DLD1 (cell line): ENCODE measurements around the gene SBK3.
"Not testable (repeated sequence)": the region's sequence is repeated elsewhere in the genome, so short reads cannot be mapped to it uniquely, and the experiment has no call there.

Source experiments
- in situ Hi-C: cut with HindIII; loops from 2 replicates; pipeline ENCODE4 v1.10.0; 2017; ENCODE audit warnings: low sequenced_read_pairs

The SBK3 gene

DNA sequence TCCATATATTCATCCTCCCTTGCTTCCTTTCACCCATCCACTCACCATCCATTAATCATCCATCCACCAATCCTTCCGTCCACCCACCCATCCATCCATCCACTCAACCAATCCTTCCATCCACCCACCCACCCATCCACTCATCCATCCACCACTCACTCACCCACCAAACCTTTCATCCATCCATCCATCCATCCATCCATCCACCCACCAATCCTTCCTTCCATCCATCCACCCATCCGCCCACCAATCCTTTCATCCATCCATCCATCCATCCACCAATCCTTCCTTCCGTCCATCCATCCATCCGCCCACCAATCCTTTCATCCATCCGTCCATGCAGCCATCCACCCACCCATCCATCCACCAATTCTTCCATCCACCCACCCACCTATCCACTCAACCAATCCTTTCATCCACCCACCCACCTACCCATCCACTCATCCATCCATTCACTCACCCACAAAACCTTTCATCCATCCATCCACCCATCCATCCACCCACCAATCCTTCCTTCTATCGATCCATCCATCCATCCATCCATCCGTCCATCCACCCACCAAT lies 3.0 kb downstream of the SBK3 start:
- in situ Hi-C loops = no loop called here

DNA sequence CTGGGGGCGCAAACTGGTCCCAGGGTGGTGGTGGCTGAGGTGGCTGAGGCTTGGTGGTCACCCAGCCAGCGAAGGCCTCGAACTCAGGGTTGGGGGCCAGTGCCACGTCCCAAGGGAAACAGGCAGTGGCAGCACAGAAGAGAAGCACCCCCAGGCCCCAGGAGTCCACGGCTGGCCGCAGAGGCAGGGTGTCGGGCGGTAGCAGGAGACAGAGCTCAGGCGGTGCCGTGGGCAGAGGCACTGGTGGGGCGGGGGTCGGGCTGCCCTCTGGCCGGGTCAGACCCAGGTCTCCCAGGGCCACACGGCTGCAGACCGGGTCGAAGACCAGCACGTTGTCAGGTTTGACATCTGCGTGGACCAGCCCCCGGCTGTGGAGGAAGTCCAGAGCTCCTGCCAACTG lies 4.3 kb downstream of the SBK3 start:
- in situ Hi-C loops = no loop called here

DNA sequence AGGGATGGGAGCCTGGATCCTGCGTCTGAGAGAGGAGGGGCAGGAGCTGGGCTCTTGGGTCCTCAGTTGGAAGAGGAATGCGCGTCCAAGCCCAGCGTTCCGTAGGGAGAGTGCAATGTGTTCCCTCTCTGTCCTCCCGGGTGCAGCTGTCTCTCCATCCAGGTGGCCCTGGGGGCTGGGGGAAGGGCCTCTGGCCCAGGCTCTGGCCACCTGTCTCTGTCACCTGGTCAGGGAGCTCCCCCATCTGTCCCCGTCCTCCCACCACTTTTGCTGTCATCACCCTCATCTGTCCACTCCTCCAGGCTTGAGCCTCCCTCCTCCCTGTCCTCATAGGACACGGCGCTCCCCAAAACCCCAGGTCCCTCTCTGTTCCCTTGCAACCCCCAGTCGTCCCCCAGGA lies 4.7 kb downstream of the SBK3 start:
- in situ Hi-C loops = no loop called here

DNA sequence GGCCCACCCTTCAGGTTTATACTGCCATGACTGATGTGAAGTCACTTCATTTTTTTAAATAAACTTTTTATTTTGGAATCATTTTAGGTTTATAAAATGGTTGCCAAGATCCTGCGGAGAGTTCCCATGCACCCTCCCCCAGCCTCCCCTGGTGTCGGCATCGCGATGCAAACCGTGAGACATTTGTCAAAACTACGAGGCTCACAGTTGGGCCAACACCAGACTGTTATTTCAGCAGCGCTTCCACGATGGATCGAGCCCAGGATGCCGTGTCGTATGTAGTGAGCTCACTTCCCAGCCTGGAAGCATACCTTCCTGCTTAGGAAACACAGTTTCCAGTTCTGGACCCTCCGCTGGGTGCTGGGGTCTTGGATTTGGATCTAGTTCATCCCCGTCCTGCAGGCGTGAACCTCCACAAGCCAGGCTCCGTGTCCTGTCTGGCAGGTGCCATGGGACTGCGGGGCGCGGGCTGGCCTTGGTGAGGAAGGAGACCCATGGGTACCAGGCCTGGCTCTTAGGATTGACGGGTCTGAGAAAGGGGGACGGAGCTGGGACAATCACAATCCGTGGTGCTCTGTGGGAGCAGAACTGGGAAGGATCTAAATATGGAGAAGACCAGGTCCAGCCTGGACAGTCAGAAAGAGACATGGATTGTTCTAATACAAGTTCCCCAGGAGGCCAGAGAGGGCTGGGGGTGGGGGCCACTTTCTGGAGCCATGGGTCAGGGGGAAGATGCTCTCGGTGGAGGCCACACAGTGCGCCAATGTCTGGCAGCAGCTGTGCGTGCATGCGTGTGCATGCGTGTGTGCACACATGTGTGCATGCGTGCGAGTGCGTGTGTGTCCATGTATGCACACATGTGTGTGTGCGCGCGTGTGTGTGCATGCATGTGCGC lies 6.0 kb downstream of the SBK3 start:
- in situ Hi-C loops = no loop called here

DNA sequence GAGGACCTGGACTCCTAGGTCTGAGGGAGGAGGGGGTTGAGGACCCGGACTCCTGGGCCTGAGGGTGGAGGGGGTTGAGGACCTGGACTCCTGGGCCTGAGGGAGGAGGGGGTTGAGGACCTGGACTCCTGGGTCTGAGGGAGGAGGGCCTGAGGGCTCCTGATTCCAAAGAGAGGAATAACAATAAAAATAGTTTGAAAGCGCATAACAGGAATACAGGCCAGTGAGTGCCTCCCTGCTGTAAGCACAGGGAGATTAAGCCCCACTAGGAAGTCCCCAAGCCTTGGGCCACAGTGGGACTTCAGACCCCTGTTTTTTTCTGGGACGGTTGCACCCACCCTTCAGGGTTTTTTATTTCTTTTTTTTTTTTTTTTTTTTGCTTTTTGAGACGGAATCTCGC lies 7.2 kb downstream of the SBK3 start:
- in situ Hi-C loops = no loop called here

DNA sequence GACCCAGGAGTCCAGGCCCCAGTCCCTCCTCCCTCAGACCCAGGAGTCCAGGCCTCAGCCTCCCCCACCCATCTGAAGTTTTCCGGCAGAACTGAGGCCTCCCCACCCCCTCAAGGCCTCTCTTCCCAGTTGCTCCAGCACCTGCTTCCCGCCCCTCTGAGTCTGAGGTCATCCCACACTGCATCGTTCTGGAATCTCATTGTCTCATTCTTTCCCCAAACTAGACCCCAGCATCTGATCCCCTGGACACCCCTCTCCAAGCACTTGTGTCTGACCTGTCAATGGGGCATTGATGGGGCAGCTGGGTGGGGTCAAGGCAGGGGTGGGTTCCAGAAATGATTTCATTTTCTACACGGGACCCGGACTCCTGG lies 7.6 kb downstream of the SBK3 start:
- in situ Hi-C loops = no loop called here

DNA sequence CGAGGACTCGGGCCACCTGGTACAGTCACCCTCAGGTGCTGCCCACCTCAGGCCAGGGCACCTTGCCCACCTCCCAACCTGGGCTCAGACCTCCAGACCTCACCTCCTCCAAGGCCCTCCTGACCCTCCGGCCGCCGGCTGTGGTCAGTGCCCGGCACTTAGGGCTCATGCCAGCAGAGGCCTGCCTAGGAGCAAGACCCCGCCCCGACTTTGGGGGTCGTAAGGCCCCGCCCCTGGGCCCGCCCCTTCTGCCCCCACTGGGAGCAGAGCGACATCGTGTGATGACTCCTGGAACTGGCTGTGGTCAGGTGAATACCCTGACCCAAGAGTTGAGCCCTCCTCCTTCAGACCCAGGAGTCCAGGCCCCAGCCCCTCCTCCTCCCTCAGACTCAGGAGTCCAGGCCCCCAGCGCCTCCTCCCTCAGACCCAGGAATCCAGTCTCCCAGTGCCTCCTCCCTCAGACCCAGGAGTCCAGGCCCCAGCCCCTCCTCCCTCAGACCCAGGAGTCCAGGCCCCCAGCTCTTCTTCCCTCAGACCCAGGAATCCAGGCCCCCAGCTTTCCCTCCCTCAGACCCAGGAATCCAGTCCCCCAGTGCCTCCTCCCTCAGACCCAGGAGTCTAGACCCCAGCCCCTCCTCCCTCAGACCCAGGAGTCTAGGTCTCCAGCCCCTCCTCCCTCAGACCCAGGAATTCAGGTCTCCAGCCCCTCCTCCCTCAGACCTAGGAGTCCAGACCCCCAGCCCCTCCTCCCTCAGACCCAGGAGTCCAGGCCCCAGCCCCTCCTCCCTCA lies 8.2 kb downstream of the SBK3 start, which contains the start of gene SBK2:
Gene SBK2 (minus strand): TSS at position 183 of the 790 bp plus-strand sequence. CDS start 839 bp downstream, outside the sequence.
- in situ Hi-C loops = no loop called here

DNA sequence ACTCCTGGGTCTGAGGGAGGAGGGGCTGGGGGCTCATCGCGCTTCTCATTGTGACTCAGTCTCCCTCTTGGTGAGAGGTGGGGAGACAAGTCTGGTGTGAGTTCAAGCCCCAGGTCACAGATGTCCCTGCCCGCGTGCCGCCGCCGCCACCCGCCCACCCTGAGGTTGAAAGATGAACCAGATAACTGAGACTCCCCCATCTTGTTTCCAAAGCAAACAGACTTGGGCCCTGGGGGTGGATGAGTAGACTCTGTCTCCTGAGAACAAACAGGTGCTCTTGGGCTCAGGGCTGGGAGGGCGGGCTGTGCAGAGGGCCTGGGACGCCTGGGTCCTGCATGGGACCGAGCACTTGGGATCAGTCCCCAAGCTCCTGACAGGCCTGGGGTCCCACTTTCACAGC lies 9.0 kb downstream of the SBK3 start:
- in situ Hi-C loops = no loop called here

DNA sequence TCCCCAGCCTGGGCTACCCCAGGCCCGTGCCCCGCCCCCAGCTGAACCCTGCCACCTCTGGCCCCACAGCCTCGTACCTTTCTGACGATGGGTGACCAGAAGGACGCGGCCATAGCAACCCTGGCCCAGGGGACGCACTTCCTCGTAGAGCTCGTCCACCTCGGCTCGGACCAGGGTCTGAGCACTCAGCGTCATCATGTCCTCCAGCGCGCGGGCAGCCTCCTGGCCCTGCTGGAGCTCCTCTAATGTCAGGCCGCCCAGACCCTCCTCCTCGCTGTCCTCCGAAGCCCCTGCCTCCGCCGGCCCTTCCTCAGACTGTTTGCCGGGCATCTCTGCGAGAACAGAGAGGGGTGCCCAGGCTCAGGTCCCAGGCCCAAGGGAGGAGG lies 9.4 kb downstream of the SBK3 start:
- in situ Hi-C loops = no loop called here

DNA sequence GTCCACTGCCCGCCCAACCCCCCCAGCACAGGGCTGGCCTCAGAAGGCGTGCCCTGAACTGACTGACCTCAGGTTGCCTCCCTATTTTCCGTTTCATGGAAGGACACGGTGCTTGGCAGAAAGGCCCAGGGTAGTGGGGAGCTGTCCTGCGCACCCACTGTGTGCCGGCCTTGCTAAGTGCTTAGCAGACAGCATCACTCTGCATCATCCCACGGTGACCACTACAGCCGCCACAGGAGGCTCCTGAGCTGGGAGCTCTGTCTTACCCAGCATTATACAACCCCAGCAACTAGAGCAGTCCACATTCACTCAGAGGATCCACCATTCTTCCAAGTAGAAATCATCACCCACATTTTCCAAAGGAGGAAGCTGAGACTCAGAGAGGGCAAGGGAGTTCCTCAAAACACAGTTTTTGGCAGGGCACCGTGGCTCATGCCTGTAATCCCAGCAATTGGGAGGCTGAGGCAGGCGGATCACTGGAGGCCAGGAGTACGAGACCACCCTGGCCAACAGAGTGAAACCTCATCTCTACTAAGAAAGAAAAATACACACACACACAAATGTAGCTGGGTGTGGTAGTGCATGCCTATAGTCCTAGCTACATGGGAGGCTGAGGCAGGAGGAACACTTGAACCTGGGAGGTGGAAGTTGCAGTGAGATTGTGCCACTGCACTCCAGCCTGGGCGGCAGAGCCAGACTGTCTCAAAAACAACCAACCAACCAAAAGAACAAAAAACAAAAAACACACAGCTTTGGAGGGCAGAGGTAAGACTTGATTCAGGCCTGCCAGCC lies 10.0 kb downstream of the SBK3 start:
- in situ Hi-C loops = no loop called here

DNA sequence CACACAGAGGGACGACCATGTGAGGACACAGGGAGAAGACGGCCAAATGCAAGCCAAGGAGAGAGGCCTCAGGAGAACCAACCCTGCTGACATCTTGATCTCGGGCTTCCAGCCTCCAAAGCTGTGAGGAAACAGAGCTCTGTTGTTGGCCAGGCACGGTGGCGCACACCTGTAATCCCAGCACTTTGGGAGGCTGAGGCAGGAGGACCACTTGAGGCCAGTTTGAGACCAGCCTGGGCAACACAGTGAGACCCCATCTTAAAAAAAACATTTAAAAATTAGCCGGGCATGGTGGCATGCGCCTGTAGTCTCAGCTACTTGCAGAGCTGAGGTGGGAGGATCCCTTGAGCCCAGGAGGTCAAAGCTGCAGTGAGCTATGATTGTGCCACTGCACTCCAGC lies 11.1 kb downstream of the SBK3 start:
- in situ Hi-C loops = not testable (repeated sequence)

DNA sequence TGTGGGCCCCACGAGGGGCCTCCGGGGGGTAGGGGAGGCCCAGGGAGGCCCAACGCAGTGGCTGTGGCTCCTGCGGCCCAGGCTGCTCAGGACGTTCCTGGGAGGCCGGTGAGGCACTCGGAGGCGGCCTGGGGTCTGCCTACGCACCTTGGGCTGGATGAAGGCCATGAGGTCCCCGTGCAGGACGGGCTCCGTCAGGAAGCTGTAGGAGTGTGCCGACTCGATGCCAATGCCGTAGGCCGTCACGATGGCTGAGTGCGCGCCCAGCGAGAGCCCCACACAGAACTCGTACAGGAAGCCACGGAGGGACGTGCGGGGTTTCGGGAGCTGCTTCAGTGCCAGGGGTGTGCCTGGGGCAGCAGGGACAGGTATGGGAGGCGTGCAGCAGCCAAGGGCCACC lies 14.3 kb downstream of the SBK3 start:
- in situ Hi-C loops = no loop called here

DNA sequence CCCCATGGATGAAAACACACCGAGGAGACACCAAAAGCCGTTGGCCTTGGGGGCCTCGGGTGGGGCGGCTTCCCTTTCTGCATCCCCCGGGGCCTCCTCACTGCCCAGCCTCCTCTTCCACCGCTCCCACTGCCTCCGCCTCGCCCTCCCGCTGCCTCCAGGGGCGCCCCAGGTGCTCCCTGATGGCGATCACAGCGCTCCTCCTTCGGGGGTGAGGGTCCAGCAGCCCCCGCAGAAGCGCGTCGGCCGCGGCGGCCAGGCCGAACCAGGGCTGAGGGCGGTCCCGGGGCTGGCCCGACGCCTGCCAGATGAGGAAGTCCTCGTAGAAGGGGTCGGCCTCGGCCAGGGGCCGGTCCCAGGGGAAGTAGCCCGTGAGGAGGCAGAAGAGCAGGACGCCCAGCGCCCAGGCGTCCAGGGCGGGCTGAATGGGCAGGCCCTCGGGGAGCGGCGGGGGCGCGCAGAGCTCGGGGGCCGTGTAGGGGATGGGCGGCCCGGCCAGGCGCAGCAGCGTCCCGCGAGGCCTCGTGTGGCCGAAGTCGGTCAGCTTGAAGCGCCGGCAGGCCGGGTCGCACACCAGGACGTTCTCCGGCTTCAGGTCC lies 15.6 kb downstream of the SBK3 start:
- in situ Hi-C loops = loop anchor here (5.0 kb wide), 1 partner anchor 93 kb away; the partner anchor contains the start of gene ZNF784

DNA sequence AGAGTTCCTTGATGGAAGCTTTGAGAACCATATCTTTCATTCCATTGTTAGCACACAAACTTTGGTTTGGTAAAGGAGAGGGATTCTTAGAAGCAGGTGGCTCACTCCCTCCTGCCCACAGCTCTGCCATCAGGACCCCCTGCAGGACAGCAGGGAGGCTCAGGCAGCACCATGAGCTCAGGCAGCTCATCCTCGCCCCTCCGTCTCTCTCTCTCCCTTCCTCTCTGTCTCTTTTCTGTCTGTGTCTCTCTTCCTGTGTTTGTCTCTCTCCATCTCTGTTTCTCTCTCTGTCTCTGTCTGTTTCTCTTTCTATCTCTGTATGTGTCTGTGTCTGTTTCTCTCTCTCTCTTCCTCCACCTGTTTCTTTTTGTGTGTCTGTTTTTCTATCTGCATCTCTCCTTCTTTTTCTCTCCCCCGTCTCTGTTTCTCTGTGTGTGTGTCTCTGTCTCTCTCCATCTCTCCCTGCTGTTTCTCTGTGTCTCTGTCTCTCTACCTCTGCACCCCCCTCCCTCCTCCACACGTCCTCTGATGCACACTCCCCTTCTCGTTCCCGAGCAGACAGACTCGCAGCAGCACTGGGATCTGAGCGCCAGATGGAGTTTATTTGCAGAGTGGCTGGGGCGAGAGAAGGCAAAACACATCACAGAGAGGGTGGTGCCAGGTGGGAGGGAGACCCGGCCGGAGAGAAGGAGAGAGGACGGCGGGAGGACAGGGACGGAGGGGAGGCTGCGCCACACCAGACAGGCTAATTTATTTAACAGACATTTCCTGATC lies 17.1 kb downstream of the SBK3 start:
- in situ Hi-C loops = loop anchor here (5.0 kb wide), 1 partner anchor 94 kb away; the partner anchor contains the start of gene ZNF784

DNA sequence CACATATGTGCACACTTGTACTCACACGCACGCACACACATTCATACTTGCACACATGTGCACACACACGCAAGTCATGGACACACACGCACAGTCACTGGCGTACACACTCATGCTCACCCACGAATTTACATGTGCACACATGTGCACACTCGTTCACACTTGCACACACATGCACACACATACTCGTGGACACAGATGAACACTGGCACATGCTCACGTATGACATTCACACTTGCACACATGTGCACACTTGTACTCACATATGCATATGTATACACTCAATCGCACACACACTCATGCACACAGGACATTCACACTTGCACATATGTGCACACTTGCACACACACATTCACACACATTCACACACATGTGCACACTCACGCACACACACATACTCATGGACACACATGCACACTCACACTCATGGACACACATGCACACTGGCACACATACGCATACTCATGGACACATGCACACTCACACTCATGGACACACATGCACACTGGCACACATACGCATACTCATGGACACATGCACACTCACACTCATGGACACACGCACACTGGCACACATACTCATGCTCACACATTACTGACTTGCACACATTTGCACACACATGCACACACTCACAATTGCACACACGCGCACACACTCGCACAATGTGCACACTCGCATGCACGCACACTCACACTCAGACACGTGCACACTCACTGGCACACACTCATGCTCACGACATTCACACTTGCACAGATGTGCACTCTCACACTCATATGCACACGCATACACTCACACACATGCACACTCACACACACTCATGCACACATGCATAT lies 17.9 kb downstream of the SBK3 start:
- in situ Hi-C loops = loop anchor here (5.0 kb wide), 1 partner anchor 95 kb away; the partner anchor contains the start of gene ZNF784

DNA sequence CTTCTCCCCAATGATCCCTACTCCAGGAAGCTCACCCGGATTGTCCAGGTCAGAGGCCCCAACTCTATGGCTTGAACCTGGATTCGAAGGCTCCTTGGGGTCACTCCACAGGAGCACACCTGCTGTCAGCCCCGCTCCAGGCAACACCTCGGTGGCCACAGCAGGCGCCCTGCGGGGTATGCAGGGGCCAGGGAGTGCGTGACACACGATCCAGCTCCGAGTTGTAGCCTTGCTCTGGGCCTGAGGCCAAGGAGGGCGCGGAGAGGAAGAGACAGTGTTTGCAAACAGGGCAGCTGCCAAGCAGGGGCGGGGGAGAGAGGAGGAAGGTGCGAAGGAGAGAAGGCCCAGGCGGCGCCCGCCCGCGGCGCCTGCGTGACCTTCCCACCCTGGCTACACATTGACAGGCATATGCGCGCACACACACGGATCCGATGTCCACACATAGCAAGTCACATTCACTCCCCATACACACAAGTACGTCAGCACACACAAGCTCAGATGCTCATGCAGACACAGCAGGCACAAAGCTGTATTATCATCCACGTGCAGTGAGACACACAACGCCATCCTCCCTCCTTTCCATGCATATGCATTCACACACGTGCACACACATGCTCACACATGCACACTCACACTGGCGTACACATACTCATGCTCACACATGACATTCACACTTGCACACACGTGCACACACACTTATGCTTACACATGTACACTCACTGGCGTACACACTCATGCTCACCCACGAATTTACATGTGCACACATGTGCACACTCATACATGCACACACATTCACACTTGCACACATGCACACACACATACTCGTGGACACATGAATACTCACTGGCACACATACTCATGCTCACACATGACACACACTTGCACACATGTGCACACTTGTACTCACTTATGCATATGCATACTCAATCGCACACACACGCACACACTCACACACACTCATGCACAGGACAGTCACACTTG lies 18.8 kb downstream of the SBK3 start:
- in situ Hi-C loops = loop anchor here (5.0 kb wide), 1 partner anchor 96 kb away; the partner anchor contains the start of gene ZNF784
